GM21737 (cell line): Measurements from ENCODE around the gene RPS21.

Experiments
- ATAC-seq: cut with Tn5 transposase; IDR thresholded peaks from one replicate; pipeline ENCODE4 v1.9.1; 2021; ENCODE audit warnings: mild to moderate bottlenecking, moderate library complexity; ENCODE audit not compliant: unreplicated experiment

The RPS21 gene

GRCh38 chr20:62386383-62387218 is at the start of gene RPS21:
Gene RPS21 (plus strand): TSS chr20:62387103. CDS start chr20:62387339, 236 bp downstream.
- ATAC-seq, result peak; percentile 68

GRCh38 chr20:62337558-62338293 is 49.2 kb upstream of the RPS21 start:
- ATAC-seq, result no peak

GRCh38 chr20:62338294-62338620 is 48.6 kb upstream of the RPS21 start:
- ATAC-seq, result no peak

GRCh38 chr20:62339647-62340062 is 47.2 kb upstream of the RPS21 start:
- peak; percentile 63 for ATAC-seq

- ATAC-seq, result no peak
Observed at GRCh38 chr20:62342910-62343309, 44.0 kb upstream of the RPS21 start.

- no peak for ATAC-seq
Observed at GRCh38 chr20:62344092-62344491, 42.8 kb upstream of the RPS21 start.

- ATAC-seq, result no peak
Observed at GRCh38 chr20:62344782-62345181, 42.1 kb upstream of the RPS21 start.

- no peak for ATAC-seq
Observed at GRCh38 chr20:62345681-62346370, 41.1 kb upstream of the RPS21 start.

GRCh38 chr20:62346398-62347150 is 40.3 kb upstream of the RPS21 start:
- no peak for ATAC-seq

GRCh38 chr20:62347151-62347404 is 39.8 kb upstream of the RPS21 start:
- no peak for ATAC-seq

- no peak for ATAC-seq
Observed at GRCh38 chr20:62347445-62347844, 39.5 kb upstream of the RPS21 start.

GRCh38 chr20:62348604-62349003 is 38.3 kb upstream of the RPS21 start:
- ATAC-seq, result no peak

- ATAC-seq, result no peak
Observed at GRCh38 chr20:62349556-62350097, 37.3 kb upstream of the RPS21 start.

- no peak for ATAC-seq
Observed at GRCh38 chr20:62350098-62350628, 36.7 kb upstream of the RPS21 start.

- ATAC-seq, result no peak
Observed at GRCh38 chr20:62350629-62351422, 36.1 kb upstream of the RPS21 start.

GRCh38 chr20:62351469-62352401 is 35.2 kb upstream of the RPS21 start:
- no peak for ATAC-seq

GRCh38 chr20:62352402-62353288 is 34.3 kb upstream of the RPS21 start:
- no peak for ATAC-seq
